A549 (cell line): Measurements from ENCODE around the gene TCERG1L.

Source experiments
- CBX2 ChIP-seq: fragments of 200-600 bp; sonication (generic); IDR thresholded peaks from 2 replicates; pipeline ENCODE4 v1.6.1; 2016; ENCODE audit warnings: low read depth, mild to moderate bottlenecking, borderline replicate concordance
- CHD2 ChIP-seq: fragments of 150-350 bp; IDR thresholded peaks from 2 replicates; pipeline ENCODE4 v1.6.1; 2014; ENCODE audit warnings: low read length; ENCODE audit not compliant: partially characterized antibody
- EP300 ChIP-seq, 2 experiments: fragments of >200 bp; sonication (Bioruptor Twin); formaldehyde crosslinking; IDR thresholded peaks; 2 replicates in 1 of 2; 3 replicates in 1 of 2; pipeline ENCODE4 v1.6.1; 2016 to 2017
- HMGXB4 ChIP-seq: fragments of 250-450 bp; sonication (Bioruptor Pico); IDR thresholded peaks from 2 replicates; pipeline ENCODE4 v1.5.0; 2021; ENCODE audit warnings: mild to moderate bottlenecking, moderate library complexity, borderline replicate concordance
- MYC ChIP-seq: IDR thresholded peaks from 2 replicates; pipeline ENCODE4 v1.6.1; 2012; ENCODE audit warnings: mild to moderate bottlenecking, inconsistent platforms, low read length, improper control_type of control experiment, borderline replicate concordance
- PBX3 ChIP-seq: IDR thresholded peaks from 2 replicates; pipeline ENCODE4 v1.6.1; 2012
- POLR2A ChIP-seq: IDR thresholded peaks from 2 replicates; pipeline ENCODE4 v1.6.1; 2012; ENCODE audit warnings: mild to moderate bottlenecking, low read length
- RAD21 ChIP-seq, 2 experiments: fragments of >200 bp in 1 of 2; sonication (Bioruptor Twin) in 1 of 2; formaldehyde crosslinking in 1 of 2; IDR thresholded peaks in 1 of 2; conservative IDR thresholded peaks in 1 of 2; 2 replicates in 1 of 2; 3 replicates in 1 of 2; pipeline ENCODE4 v1.6.1; 2012 to 2018; ENCODE audit warnings: inconsistent platforms in 1 of 2
- RCOR1 ChIP-seq: fragments of 150-350 bp; IDR thresholded peaks from 2 replicates; pipeline ENCODE4 v1.6.1; 2014; ENCODE audit warnings: antibody characterized with exemption, low read length, low read depth
- RFX5 ChIP-seq: fragments of 450-650 bp; IDR thresholded peaks from 2 replicates; pipeline ENCODE4 v1.7.1; 2014; ENCODE audit warnings: antibody characterized with exemption, mild to moderate bottlenecking, moderate library complexity
- ZNF302 ChIP-seq: fragments of 250-450 bp; sonication (Bioruptor Pico); IDR thresholded peaks from 2 replicates; pipeline ENCODE4 v1.9.0; 2021; ENCODE audit warnings: inconsistent platforms, mild to moderate bottlenecking, moderate library complexity
- TF ChIP-seq, protein P1 (sequence below): fragments of >200 bp; sonication (Bioruptor Twin); formaldehyde crosslinking; IDR thresholded peaks from 3 replicates; pipeline ENCODE4 v1.5.1; 2016
- TF ChIP-seq, protein P2 (sequence below): IDR thresholded peaks from 2 replicates; pipeline ENCODE4 v1.6.1; 2012

GRCh38 chr10:131350245-131350644, 38.7 kb upstream of the TCERG1L start:
- TF ChIP-seq, protein P1, sequence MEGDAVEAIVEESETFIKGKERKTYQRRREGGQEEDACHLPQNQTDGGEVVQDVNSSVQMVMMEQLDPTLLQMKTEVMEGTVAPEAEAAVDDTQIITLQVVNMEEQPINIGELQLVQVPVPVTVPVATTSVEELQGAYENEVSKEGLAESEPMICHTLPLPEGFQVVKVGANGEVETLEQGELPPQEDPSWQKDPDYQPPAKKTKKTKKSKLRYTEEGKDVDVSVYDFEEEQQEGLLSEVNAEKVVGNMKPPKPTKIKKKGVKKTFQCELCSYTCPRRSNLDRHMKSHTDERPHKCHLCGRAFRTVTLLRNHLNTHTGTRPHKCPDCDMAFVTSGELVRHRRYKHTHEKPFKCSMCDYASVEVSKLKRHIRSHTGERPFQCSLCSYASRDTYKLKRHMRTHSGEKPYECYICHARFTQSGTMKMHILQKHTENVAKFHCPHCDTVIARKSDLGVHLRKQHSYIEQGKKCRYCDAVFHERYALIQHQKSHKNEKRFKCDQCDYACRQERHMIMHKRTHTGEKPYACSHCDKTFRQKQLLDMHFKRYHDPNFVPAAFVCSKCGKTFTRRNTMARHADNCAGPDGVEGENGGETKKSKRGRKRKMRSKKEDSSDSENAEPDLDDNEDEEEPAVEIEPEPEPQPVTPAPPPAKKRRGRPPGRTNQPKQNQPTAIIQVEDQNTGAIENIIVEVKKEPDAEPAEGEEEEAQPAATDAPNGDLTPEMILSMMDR = no peak
- no peak for TF ChIP-seq POLR2A
- no peak for TF ChIP-seq MYC
- TF ChIP-seq, protein P2, sequence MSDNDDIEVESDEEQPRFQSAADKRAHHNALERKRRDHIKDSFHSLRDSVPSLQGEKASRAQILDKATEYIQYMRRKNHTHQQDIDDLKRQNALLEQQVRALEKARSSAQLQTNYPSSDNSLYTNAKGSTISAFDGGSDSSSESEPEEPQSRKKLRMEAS = no peak
- TF ChIP-seq RAD21 (conservative IDR thresholded peaks at IDR 0.05 in 1 of 2, IDR thresholded peaks at IDR 0.05 in 1 of 2) = no peak
- no peak for TF ChIP-seq RCOR1
- TF ChIP-seq ZNF302 (CRISPR knock-in tag) = no peak
- no peak for TF ChIP-seq EP300 (IDR thresholded peaks at IDR 0.05)
- no peak for TF ChIP-seq PBX3
- no peak for TF ChIP-seq CBX2
- no peak for TF ChIP-seq HMGXB4 (CRISPR knock-in tag)
- no peak for TF ChIP-seq RFX5
- no peak for TF ChIP-seq CHD2
